ENCODE data around the gene CLPTM1L. TPM values are rescaled to one million over a fixed set of nuclear protein-coding genes. Genes with fewer than 3 reads are reported as not detected.

Gene CLPTM1L
- total RNA-seq, 1 donor: 252 TPM

GRCh38 chr5:1380910-1381309 lies 36.0 kb upstream of the CLPTM1L start:
- no peak for TF ChIP-seq CTCF (IDR thresholded peaks at IDR 0.05; ENCODE audit: insufficient read depth, low read depth, low read length)
- H3K4me3 ChIP-seq (ENCODE audit: low read depth, low read length): no peak overlapping the region
- no peak for DNase-seq (ENCODE audit: low read depth)

- TF ChIP-seq CTCF (IDR thresholded peaks at IDR 0.05; ENCODE audit: insufficient read depth, low read depth, low read length): peak; percentile 57
- H3K4me3 ChIP-seq (ENCODE audit: low read depth, low read length): no peak overlapping the region
- DNase-seq (ENCODE audit: low read depth): peak; percentile 31
These were observed 35.3 kb upstream of the CLPTM1L start for GRCh38 chr5:1380011-1380817.

GRCh38 chr5:1378866-1379659 lies 34.2 kb upstream of the CLPTM1L start:
- no peak for TF ChIP-seq CTCF (IDR thresholded peaks at IDR 0.05; ENCODE audit: insufficient read depth, low read depth, low read length)
- H3K4me3 ChIP-seq (ENCODE audit: low read depth, low read length): no peak overlapping the region
- DNase-seq (ENCODE audit: low read depth): no peak

- DNase-seq (ENCODE audit: low read depth): no peak
- H3K4me3 ChIP-seq (ENCODE audit: low read depth, low read length): no peak overlapping the region
- no peak for TF ChIP-seq CTCF (IDR thresholded peaks at IDR 0.05; ENCODE audit: insufficient read depth, low read depth, low read length)
These were observed 33.2 kb upstream of the CLPTM1L start for GRCh38 chr5:1378096-1378495.

GRCh38 chr5:1376981-1377380 lies 32.1 kb upstream of the CLPTM1L start:
- DNase-seq (ENCODE audit: low read depth): no peak
- H3K4me3 ChIP-seq (ENCODE audit: low read depth, low read length): no peak overlapping the region
- no peak for TF ChIP-seq CTCF (IDR thresholded peaks at IDR 0.05; ENCODE audit: insufficient read depth, low read depth, low read length)

- no peak for TF ChIP-seq CTCF (IDR thresholded peaks at IDR 0.05; ENCODE audit: insufficient read depth, low read depth, low read length)
- H3K4me3 ChIP-seq (ENCODE audit: low read depth, low read length): no peak overlapping the region
- DNase-seq (ENCODE audit: low read depth): no peak
These were observed 31.2 kb upstream of the CLPTM1L start for GRCh38 chr5:1375871-1376810.
